ENCODE measurements around the gene KCNAB2. TPM values are rescaled to one million over a fixed set of nuclear protein-coding genes. Genes with fewer than 3 reads are reported as not detected.

The KCNAB2 gene
- total RNA-seq, 1 experiment from 2014 or later: 10.3 TPM

DNA sequence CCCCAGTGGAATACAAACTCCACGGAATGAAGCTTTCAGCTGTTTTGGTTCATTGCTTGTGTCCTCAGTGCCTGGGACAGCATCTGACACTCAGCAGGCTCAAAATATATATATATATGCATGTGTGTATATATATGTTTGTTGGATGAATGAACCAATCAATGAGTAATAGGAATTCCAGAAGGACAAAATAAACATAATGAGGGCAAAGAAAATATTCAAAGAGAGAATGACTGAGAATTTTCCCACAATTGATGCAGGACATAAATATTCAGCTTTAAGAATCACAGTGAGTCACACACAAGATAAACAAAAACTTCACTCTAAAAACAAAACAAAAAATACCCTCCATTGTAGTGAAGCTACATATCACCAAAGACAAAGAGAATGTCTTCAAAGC lies 70.4 kb downstream of the KCNAB2 start:
- TF ChIP-seq GTF2I (CRISPR knock-in tag; conservative IDR thresholded peaks at IDR 0.05) (no peak), SOX15 (CRISPR knock-in tag; IDR thresholded peaks at IDR 0.05) (no peak), ZNF138 (CRISPR knock-in tag; conservative IDR thresholded peaks at IDR 0.05) (no peak), HMGA2 (CRISPR knock-in tag; IDR thresholded peaks at IDR 0.05) (no peak), ZNF423 (CRISPR knock-in tag; IDR thresholded peaks at IDR 0.05) (no peak), ESRRA (CRISPR knock-in tag; IDR thresholded peaks at IDR 0.05; ENCODE audit: borderline replicate concordance) (no peak)
- TF ChIP-seq, protein P1, sequence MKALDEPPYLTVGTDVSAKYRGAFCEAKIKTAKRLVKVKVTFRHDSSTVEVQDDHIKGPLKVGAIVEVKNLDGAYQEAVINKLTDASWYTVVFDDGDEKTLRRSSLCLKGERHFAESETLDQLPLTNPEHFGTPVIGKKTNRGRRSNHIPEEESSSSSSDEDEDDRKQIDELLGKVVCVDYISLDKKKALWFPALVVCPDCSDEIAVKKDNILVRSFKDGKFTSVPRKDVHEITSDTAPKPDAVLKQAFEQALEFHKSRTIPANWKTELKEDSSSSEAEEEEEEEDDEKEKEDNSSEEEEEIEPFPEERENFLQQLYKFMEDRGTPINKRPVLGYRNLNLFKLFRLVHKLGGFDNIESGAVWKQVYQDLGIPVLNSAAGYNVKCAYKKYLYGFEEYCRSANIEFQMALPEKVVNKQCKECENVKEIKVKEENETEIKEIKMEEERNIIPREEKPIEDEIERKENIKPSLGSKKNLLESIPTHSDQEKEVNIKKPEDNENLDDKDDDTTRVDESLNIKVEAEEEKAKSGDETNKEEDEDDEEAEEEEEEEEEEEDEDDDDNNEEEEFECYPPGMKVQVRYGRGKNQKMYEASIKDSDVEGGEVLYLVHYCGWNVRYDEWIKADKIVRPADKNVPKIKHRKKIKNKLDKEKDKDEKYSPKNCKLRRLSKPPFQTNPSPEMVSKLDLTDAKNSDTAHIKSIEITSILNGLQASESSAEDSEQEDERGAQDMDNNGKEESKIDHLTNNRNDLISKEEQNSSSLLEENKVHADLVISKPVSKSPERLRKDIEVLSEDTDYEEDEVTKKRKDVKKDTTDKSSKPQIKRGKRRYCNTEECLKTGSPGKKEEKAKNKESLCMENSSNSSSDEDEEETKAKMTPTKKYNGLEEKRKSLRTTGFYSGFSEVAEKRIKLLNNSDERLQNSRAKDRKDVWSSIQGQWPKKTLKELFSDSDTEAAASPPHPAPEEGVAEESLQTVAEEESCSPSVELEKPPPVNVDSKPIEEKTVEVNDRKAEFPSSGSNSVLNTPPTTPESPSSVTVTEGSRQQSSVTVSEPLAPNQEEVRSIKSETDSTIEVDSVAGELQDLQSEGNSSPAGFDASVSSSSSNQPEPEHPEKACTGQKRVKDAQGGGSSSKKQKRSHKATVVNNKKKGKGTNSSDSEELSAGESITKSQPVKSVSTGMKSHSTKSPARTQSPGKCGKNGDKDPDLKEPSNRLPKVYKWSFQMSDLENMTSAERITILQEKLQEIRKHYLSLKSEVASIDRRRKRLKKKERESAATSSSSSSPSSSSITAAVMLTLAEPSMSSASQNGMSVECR (CRISPR knock-in tag; IDR thresholded peaks at IDR 0.05; ENCODE audit: borderline replicate concordance): no peak
- TF ChIP-seq, protein P2, sequence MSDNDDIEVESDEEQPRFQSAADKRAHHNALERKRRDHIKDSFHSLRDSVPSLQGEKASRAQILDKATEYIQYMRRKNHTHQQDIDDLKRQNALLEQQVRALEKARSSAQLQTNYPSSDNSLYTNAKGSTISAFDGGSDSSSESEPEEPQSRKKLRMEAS (CRISPR knock-in tag; IDR thresholded peaks at IDR 0.05): no peak
- TF ChIP-seq, protein P3, sequence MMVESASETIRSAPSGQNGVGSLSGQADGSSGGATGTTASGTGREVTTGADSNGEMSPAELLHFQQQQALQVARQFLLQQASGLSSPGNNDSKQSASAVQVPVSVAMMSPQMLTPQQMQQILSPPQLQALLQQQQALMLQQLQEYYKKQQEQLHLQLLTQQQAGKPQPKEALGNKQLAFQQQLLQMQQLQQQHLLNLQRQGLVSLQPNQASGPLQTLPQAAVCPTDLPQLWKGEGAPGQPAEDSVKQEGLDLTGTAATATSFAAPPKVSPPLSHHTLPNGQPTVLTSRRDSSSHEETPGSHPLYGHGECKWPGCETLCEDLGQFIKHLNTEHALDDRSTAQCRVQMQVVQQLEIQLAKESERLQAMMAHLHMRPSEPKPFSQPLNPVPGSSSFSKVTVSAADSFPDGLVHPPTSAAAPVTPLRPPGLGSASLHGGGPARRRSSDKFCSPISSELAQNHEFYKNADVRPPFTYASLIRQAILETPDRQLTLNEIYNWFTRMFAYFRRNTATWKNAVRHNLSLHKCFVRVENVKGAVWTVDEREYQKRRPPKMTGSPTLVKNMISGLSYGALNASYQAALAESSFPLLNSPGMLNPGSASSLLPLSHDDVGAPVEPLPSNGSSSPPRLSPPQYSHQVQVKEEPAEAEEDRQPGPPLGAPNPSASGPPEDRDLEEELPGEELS (CRISPR knock-in tag; IDR thresholded peaks at IDR 0.05): no peak
- Mint-ChIP-seq H3K27me3 (ENCODE audit: low read depth) (peaks cover 5% of the 10 kb centered on the region), H3K36me3 (no peaks in the 10 kb centered on the region), H3K9me3 (peaks cover 22% of the 10 kb centered on the region), H3K4me3 (no peak overlapping the region), H3K27ac (no peak overlapping the region), H3K4me1 (no peaks in the 10 kb centered on the region)
- no peak for DNase-seq (ENCODE audit: low spot score)
- ATAC-seq: no peak
- ChIA-PET POLR2A (no interaction called here), CTCF (interaction anchor here (1.4 kb wide), 1 partner anchor 88 kb away, joined by 3 read pairs; no protein-coding TSS in a partner anchor)

DNA sequence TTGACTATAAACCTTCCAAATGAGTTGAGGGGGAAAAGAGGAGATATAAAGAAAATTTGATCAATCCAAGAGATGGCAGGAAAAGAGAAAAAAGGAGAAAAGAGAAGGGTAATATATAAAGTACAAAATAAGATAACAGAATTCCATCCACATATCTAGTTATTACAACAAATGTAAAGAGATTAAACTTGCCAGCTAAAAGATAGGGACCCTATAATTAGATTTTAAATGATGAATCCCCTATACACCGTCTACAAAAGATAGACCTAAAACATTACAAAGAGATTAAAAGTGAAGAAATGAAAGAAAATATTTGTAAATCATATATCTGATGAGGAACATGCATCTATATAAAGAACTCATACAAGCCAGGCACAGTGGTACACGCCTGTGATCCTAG lies 71.4 kb downstream of the KCNAB2 start:
- CTCF ChIA-PET: no interaction called here
- no peak for TF ChIP-seq NR1H2 (CRISPR knock-in tag; IDR thresholded peaks at IDR 0.05)
- TF ChIP-seq ETV6 (CRISPR knock-in tag; IDR thresholded peaks at IDR 0.05): no peak
- TF ChIP-seq EMX1 (CRISPR knock-in tag; IDR thresholded peaks at IDR 0.05): no peak
- no peak for TF ChIP-seq OVOL2 (CRISPR knock-in tag; IDR thresholded peaks at IDR 0.05; ENCODE audit: borderline replicate concordance)
- TF ChIP-seq GTF2I (CRISPR knock-in tag; conservative IDR thresholded peaks at IDR 0.05): no peak
- TF ChIP-seq, protein P4, sequence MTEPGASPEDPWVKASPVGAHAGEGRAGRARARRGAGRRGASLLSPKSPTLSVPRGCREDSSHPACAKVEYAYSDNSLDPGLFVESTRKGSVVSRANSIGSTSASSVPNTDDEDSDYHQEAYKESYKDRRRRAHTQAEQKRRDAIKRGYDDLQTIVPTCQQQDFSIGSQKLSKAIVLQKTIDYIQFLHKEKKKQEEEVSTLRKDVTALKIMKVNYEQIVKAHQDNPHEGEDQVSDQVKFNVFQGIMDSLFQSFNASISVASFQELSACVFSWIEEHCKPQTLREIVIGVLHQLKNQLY (CRISPR knock-in tag; IDR thresholded peaks at IDR 0.05): no peak
- no peak for TF ChIP-seq TEAD4 (CRISPR knock-in tag; IDR thresholded peaks at IDR 0.05)
- TF ChIP-seq, protein P5, sequence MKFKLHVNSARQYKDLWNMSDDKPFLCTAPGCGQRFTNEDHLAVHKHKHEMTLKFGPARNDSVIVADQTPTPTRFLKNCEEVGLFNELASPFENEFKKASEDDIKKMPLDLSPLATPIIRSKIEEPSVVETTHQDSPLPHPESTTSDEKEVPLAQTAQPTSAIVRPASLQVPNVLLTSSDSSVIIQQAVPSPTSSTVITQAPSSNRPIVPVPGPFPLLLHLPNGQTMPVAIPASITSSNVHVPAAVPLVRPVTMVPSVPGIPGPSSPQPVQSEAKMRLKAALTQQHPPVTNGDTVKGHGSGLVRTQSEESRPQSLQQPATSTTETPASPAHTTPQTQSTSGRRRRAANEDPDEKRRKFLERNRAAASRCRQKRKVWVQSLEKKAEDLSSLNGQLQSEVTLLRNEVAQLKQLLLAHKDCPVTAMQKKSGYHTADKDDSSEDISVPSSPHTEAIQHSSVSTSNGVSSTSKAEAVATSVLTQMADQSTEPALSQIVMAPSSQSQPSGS (CRISPR knock-in tag; IDR thresholded peaks at IDR 0.05; ENCODE audit: borderline replicate concordance, low read depth): no peak
- no peak for TF ChIP-seq RORB (CRISPR knock-in tag; IDR thresholded peaks at IDR 0.05)
- no peak for TF ChIP-seq MYBL2 (CRISPR knock-in tag; IDR thresholded peaks at IDR 0.05)
- no peak for TF ChIP-seq NFATC4 (CRISPR knock-in tag; IDR thresholded peaks at IDR 0.05)
- TF ChIP-seq, protein P6, sequence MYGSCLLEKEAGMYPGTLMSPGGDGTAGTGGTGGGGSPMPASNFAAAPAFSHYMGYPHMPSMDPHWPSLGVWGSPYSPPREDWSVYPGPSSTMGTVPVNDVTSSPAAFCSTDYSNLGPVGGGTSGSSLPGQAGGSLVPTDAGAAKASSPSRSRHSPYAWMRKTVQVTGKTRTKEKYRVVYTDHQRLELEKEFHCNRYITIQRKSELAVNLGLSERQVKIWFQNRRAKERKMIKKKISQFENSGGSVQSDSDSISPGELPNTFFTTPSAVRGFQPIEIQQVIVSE (CRISPR knock-in tag; IDR thresholded peaks at IDR 0.05; ENCODE audit: borderline replicate concordance): no peak
- peaks cover 22% of the 10 kb centered on the region for H3K9me3 Mint-ChIP-seq
- no peaks in the 10 kb centered on the region for H3K4me1 Mint-ChIP-seq
- H3K27me3 Mint-ChIP-seq (ENCODE audit: low read depth): peaks cover 5% of the 10 kb centered on the region
- no peak for ATAC-seq
- POLR2A ChIA-PET: no interaction called here
- H3K4me3 Mint-ChIP-seq: no peak overlapping the region
- DNase-seq (ENCODE audit: low spot score): no peak
- H3K36me3 Mint-ChIP-seq: no peaks in the 10 kb centered on the region
- no peak overlapping the region for H3K27ac Mint-ChIP-seq

Measured in WTC11 (cell line).